Effector memory CD8-positive, alpha-beta T cell (primary cell): ENCODE measurements around the gene IFI16.
"Not testable (repeated sequence)": the region's sequence is repeated elsewhere in the genome, so short reads cannot be mapped to it uniquely, and the experiment has no call there.

Experiments used
- ATAC-seq: fragments of 150-1000 bp; cut with Tn5 transposase; replicated peaks from 2 replicates; pipeline ENCODE4 v1.10.0; 2021; ENCODE audit warnings: mild to moderate bottlenecking, moderate library complexity
- DNase-seq, 3 experiments: peaks; one replicate each; pipeline ENCODE4 v3.0.0; 2021
- H3K27ac Mint-ChIP-seq, 2 donors: one replicate each; pipeline ENCODE4 v1.8.0; 2022; ENCODE audit warnings: mild to moderate bottlenecking in 2 of 2, mixed read lengths in 2 of 2, moderate library complexity in 2 of 2
- H3K27me3 Mint-ChIP-seq, 2 donors: one replicate each; pipeline ENCODE4 v1.8.0; 2022; ENCODE audit warnings: mixed read lengths in 2 of 2
- H3K36me3 Mint-ChIP-seq: one replicate; pipeline ENCODE4 v1.8.0; 2022; ENCODE audit warnings: mild to moderate bottlenecking, moderate library complexity, mixed read lengths; ENCODE audit not compliant: insufficient read depth
- H3K4me1 Mint-ChIP-seq, 2 donors: one replicate each; pipeline ENCODE4 v1.8.0; 2022; ENCODE audit warnings: low read depth in 2 of 2, mixed read lengths in 2 of 2
- H3K4me3 Mint-ChIP-seq, 2 donors: one replicate each; pipeline ENCODE4 v1.8.0; 2022; ENCODE audit warnings: mild to moderate bottlenecking in 2 of 2, mixed read lengths in 2 of 2, moderate library complexity in 2 of 2
- H3K9me3 Mint-ChIP-seq, 2 donors: one replicate each; pipeline ENCODE4 v1.8.0; 2022; ENCODE audit warnings: mixed read lengths in 2 of 2

Gene IFI16

DNA sequence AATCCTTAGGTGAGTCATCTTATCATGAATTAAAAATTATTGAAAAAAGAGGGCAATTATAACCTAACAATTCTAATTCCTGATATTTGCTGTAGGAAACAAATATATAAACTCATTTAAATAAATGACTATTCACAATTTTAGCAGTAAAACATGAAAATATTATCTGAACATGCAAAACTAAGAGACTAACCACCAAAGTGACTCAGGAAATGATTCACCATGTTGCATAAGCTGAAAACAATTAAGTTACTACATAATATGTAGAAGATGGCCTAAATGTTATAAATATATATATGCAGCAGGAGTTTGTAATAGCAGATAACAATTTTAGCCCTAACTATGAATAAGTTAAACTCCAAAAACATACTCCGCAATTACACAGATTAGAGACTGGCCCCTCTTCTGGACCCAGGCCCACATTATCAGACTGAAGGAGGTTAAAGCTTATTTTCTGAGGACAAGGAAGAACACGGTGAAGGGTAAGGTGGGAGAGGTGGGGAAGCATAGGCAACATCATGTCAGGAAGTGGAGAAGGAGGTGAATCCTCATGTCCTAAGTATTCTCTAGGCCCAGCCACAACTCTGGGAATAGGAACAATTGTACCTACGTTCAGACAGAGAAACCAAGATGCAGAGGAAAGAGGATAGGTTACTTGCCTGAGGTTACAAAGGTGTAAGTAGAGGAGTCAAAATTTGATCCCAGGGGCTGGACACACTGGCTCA is 82.5 kb downstream of the IFI16 start:
- H3K4me3 Mint-ChIP-seq = no peak overlapping the region
- no peaks in the 10 kb centered on the region for H3K36me3 Mint-ChIP-seq
- peak overlapping the region; percentile 86 to 92 for H3K27ac Mint-ChIP-seq
- no peaks in the 10 kb centered on the region for H3K9me3 Mint-ChIP-seq
- H3K27me3 Mint-ChIP-seq = peaks cover 9 to 12% of the 10 kb centered on the region in 2 donors
- peak; percentile 66 for ATAC-seq
- DNase-seq = no peak
- peaks cover 6 to 14% of the 10 kb centered on the region in 2 donors for H3K4me1 Mint-ChIP-seq

DNA sequence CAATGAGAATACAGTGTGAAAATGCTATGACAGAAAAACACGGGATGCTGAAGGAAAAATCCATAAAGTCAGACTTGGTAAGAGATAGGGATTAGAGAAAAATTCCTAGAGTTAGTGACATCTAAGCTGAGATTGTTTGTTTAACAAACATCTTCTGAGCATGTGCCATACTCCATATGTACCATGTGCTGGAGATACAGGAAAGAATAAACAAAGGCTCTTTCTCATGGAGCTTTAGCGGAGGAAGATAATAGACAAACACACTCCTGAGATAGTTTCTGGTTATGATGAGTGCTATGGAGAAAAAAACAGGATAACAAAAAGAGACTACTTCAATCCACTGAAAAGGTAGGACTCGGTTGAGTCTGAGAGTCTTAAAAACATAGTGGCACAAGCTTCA is 88.9 kb downstream of the IFI16 start:
- Mint-ChIP-seq H3K4me3 (no peak overlapping the region), H3K9me3 (no peaks in the 10 kb centered on the region), H3K27ac (no peak overlapping the region), H3K27me3 (peaks cover 55 to 65% of the 10 kb centered on the region in 2 donors), H3K36me3 (no peaks in the 10 kb centered on the region), H3K4me1 (no peaks in the 10 kb centered on the region)
- ATAC-seq = no peak
- no peak for DNase-seq

DNA sequence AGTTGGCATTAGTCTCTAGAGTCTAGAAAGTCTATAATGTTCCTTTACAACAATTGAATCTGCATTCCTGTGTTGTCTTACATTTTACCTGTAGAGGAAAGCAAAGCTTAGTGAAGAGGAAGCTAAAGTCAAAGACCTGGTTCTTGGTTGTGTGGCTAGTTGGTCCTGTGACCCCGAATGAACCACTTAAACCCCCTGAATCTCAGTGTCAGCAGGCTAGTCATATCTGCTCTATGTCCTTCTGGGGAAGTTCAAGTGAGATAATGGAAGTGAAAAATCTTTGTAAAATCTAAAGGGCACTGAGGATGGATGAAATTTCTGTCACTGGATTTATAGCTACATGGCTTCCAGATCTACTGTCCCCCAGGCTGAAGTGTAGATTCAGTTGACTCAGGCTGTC is 90.9 kb downstream of the IFI16 start:
- Mint-ChIP-seq H3K4me3 (no peak overlapping the region), H3K36me3 (no peaks in the 10 kb centered on the region), H3K27me3 (peaks cover 59 to 71% of the 10 kb centered on the region in 2 donors), H3K27ac (no peak overlapping the region), H3K4me1 (no peaks in the 10 kb centered on the region), H3K9me3 (no peaks in the 10 kb centered on the region)
- DNase-seq = no peak
- no peak for ATAC-seq

DNA sequence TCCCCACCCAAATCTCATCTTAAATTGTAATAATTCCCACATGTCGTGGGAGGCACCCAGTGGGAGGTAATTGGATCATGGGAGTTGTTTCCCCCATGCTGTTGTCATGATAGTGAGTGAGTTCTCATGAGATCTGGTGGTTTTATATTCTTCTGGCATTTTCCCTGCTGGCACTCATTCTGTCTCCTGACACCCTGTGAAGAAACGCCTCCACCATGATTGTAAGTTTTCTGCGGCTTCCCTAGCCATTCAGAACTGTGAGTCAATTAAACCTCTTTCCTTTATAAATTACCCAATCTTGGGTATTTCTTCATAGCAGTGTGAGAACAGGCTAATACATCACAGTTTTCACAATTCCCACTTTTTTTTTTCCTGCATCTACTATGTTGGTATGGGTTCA is 93.3 kb downstream of the IFI16 start:
- DNase-seq, H3K9me3 Mint-ChIP-seq, H3K27ac Mint-ChIP-seq, ATAC-seq, H3K4me3 Mint-ChIP-seq, H3K4me1 Mint-ChIP-seq, H3K36me3 Mint-ChIP-seq: not testable (repeated sequence)
- H3K27me3 Mint-ChIP-seq = peaks cover 64 to 78% of the 10 kb centered on the region in 2 donors
